Hematopoietic multipotent progenitor cell treated with erythropoietin and hydrocortisone succinate and interleukin-3 and kit ligand, for 8 days (in vitro differentiated cells): ENCODE results near the gene EFCAB9.

Experiments
- DNase-seq: peaks from one replicate; pipeline ENCODE4 v3.0.0-alpha.2; 2015

Gene EFCAB9

GRCh38 chr5:172166030-172166826, 27.7 kb upstream of the EFCAB9 start:
- no peak for DNase-seq

- DNase-seq = no peak
These were observed 26.1 kb upstream of the EFCAB9 start for GRCh38 chr5:172167895-172168294.

GRCh38 chr5:172168311-172168710, 25.7 kb upstream of the EFCAB9 start:
- DNase-seq = no peak

- no peak for DNase-seq
These were observed 24.8 kb upstream of the EFCAB9 start for GRCh38 chr5:172169216-172169615.

GRCh38 chr5:172170251-172170701, 23.7 kb upstream of the EFCAB9 start:
- DNase-seq = no peak

- DNase-seq = no peak
These were observed 22.9 kb upstream of the EFCAB9 start for GRCh38 chr5:172171118-172171517.

- no peak for DNase-seq
These were observed 20.9 kb upstream of the EFCAB9 start for GRCh38 chr5:172172912-172173563.

GRCh38 chr5:172173564-172174153, 20.3 kb upstream of the EFCAB9 start:
- peak; percentile 42 for DNase-seq

- peak; percentile 90 for DNase-seq
These were observed 18.7 kb upstream of the EFCAB9 start for GRCh38 chr5:172175263-172175719.

GRCh38 chr5:172177176-172177575, 16.8 kb upstream of the EFCAB9 start:
- DNase-seq = no peak

- peak; percentile 10 for DNase-seq
These were observed 15.5 kb upstream of the EFCAB9 start for GRCh38 chr5:172178301-172178987.

GRCh38 chr5:172178991-172179989, 14.7 kb upstream of the EFCAB9 start:
- peak; percentile 24 for DNase-seq

GRCh38 chr5:172180936-172181335, 13.0 kb upstream of the EFCAB9 start:
- DNase-seq = no peak

- no peak for DNase-seq
These were observed 11.7 kb upstream of the EFCAB9 start for GRCh38 chr5:172182291-172182690.

GRCh38 chr5:172183881-172184280, 10.1 kb upstream of the EFCAB9 start:
- no peak for DNase-seq

GRCh38 chr5:172185096-172185461, 8.9 kb upstream of the EFCAB9 start:
- DNase-seq = peak; percentile 14

- DNase-seq = no peak
These were observed 7.8 kb upstream of the EFCAB9 start for GRCh38 chr5:172186114-172186695.

GRCh38 chr5:172187118-172188032, 6.6 kb upstream of the EFCAB9 start:
- DNase-seq = peak; percentile 76

GRCh38 chr5:172188033-172188892, 5.7 kb upstream of the EFCAB9 start, which contains the start of gene STK10:
TSS of gene STK10 (minus strand) at chr5:172188224. CDS start at chr5:172188042, 182 bp downstream.
- DNase-seq = peak; percentile 93
